ENCODE measurements around the gene ZSWIM4.

The ZSWIM4 gene

GRCh38 chr19:13808856-13809255 lies 13.6 kb downstream of the ZSWIM4 start:
- DNase-seq (ENCODE audit: low read depth in 2 of 2) = no peak

GRCh38 chr19:13812544-13812943 lies 17.3 kb downstream of the ZSWIM4 start:
- no peak for DNase-seq (ENCODE audit: low read depth in 2 of 2)

DNA sequence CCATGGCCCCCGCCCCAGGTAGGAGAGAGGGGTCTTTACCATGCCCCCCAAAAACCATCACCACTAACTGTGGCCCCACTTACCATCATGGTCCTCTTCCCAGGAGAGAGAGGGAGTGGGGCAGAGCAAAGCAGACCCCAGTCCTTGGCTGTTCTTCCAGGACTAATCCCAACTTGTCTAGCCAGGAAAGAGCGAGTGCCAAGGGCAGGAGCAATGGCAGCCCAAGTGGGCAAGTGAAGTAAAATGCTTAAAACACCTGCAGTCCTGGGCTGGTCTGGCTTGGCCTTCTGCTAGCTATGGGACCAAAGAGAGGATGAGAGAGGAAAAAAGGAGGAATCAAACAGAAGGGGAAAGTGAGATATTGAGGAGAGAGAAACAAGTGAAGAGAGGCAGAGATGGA lies 17.9 kb downstream of the ZSWIM4 start:
- DNase-seq (ENCODE audit: low read depth in 2 of 2) = no peak

- DNase-seq (ENCODE audit: low read depth in 2 of 2) = no peak
Measured at GRCh38 chr19:13814550-13814949, 19.3 kb downstream of the ZSWIM4 start.

- DNase-seq (ENCODE audit: low read depth in 2 of 2) = no peak
Measured at GRCh38 chr19:13817018-13817614, 21.9 kb downstream of the ZSWIM4 start.

GRCh38 chr19:13817615-13818371 lies 22.6 kb downstream of the ZSWIM4 start:
- no peak for DNase-seq (ENCODE audit: low read depth in 2 of 2)

DNA sequence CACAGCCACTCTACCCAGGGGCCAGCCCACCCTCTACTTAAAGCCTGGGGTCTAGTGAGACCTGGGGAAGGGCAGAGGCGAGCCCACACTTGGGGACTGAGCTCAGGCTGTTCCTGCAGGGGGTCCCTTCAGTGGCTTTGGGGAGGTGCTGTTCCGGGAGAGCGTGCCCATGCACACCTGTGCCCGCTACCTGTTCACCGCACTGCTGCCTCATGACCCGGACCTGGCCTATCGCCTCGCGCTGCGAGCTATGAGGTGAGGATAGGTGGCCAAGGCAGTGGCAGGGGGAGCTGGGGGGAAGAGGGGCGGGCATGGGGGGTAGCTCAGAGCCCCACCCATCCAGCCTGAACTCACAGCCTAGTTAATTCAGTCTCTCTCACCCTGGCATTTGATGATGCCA lies 24.0 kb downstream of the ZSWIM4 start:
- no peak for DNase-seq (ENCODE audit: low read depth in 2 of 2)

GRCh38 chr19:13821292-13821691 lies 26.0 kb downstream of the ZSWIM4 start:
- no peak for DNase-seq (ENCODE audit: low read depth in 2 of 2)

DNA sequence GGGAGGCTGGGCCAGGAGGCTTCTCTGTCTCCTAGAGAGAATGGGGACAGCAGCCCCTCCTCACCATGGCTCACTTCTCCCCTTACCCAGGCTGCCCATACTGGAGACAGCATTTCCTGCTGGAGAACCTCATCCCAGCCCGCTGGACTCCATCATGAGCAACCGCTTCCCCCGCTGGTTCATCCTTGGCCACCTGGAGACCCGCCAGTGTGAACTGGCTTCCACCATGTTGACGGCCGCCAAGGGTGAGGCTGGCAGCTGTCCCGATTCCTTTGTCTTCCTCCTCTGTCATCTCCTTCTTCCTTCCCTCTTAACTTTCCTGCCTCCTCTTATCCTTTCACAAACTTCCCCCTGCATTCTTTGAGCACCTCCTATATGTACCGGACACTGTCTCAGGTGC lies 28.0 kb downstream of the ZSWIM4 start:
- no peak for DNase-seq (ENCODE audit: low read depth in 2 of 2)

GRCh38 chr19:13823901-13824300 lies 28.7 kb downstream of the ZSWIM4 start:
- DNase-seq (ENCODE audit: low read depth in 2 of 2) = no peak

DNA sequence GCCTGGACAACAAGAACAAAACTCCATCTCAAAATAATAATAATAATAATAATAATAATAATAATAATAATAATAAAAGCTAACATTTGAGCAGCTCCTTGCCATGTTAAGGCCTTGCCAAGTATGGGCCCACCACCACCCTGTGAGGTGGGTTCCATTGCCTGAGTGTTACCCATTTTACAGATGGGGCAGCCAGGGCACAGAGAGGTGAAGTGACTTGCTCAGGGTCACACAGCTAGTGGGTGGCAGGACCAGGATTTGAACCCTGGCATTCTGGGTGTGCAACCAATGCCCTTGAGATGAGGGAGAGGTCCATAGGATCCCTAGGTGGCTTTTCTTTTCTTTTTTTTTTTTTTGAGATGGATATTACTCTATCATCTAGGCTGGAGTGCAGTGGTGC lies 29.5 kb downstream of the ZSWIM4 start:
- DNase-seq (ENCODE audit: low read depth in 2 of 2) = no peak

GRCh38 chr19:13825489-13826441 lies 30.5 kb downstream of the ZSWIM4 start:
- DNase-seq (ENCODE audit: low read depth in 2 of 2) = no peak

- no peak for DNase-seq (ENCODE audit: low read depth in 2 of 2)
Measured at GRCh38 chr19:13826652-13827235, 31.5 kb downstream of the ZSWIM4 start.

DNA sequence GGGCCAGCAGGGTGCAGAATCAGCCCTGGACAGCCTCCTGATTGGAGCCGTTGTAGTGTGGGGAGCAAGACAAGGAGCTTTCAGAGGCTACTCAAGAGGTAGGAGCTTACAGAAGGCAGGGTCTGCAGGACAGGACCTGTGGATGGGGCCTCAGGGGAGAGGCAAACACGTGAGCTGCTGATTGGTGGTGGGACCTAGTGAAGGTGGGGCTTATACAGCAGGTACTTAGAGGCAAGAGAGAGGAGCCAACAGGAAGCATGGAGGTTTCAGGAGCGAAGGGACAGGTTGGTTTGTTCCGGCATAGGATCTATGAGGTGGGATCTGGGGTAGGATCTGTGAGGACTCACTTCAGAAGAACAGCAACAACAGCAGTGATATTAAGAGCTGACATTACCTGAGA lies 32.4 kb downstream of the ZSWIM4 start:
- no peak for DNase-seq (ENCODE audit: low read depth in 2 of 2)

DNA sequence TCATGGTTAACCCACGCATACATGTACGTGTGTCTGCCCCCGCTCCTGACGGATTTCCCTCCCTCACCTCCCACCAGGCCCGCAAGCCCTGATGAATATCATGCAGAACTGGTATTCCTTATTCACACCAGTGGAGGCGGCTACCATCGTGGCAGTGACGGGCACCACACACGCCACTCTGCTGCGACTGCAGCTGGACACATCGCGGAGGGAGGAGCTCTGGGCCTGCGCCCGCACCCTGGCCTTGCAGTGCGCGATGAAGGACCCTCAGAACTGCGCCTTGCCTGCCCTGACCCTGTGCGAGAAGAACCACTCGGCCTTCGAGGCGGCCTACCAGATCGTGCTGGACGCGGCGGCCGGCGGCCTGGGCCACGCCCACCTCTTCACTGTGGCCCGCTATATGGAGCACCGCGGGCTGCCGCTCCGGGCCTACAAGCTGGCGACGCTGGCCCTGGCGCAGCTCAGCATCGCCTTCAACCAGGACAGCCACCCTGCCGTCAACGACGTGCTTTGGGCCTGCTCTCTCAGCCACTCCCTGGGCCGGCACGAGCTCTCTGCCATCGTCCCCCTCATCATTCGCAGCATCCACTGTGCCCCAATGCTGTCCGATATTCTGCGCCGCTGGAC lies 35.0 kb downstream of the ZSWIM4 start:
- no peak for DNase-seq (ENCODE audit: low read depth in 2 of 2)

DNA sequence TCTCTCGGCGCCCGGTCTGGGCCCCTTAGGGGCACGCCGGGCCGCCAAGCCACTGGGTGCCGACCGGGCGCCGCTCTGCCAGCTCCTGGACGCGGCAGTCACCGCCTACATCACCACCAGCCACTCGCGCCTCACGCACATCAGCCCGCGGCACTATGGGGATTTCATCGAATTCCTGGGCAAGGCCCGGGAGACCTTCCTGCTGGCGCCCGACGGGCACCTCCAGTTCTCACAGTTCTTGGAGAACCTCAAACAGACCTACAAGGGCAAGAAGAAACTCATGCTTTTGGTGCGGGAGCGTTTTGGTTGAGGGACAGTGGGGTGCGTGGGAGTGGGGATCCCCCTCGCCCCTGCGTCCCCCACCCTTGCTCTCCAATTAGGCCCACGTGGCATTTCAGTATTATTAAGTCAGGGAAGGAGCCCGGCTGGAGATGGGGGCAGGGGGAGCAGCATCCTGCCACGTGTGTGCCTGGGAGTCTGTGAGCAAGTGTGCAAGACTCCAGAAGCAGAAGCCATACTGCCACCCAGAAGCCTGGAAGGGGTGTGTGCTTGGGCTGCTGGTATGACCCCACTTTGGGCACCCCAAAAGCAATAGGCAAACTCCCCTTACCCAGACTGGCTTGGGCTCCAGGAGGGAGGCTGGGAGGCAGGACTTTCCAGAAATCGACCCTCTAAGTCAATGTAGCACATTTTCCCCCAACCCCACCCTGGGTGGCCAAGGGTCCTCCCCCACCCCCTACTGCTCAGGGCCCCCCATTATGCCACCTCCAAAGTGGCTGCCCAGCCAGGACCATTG lies 35.7 kb downstream of the ZSWIM4 start:
- no peak for DNase-seq (ENCODE audit: low read depth in 2 of 2)

DNA sequence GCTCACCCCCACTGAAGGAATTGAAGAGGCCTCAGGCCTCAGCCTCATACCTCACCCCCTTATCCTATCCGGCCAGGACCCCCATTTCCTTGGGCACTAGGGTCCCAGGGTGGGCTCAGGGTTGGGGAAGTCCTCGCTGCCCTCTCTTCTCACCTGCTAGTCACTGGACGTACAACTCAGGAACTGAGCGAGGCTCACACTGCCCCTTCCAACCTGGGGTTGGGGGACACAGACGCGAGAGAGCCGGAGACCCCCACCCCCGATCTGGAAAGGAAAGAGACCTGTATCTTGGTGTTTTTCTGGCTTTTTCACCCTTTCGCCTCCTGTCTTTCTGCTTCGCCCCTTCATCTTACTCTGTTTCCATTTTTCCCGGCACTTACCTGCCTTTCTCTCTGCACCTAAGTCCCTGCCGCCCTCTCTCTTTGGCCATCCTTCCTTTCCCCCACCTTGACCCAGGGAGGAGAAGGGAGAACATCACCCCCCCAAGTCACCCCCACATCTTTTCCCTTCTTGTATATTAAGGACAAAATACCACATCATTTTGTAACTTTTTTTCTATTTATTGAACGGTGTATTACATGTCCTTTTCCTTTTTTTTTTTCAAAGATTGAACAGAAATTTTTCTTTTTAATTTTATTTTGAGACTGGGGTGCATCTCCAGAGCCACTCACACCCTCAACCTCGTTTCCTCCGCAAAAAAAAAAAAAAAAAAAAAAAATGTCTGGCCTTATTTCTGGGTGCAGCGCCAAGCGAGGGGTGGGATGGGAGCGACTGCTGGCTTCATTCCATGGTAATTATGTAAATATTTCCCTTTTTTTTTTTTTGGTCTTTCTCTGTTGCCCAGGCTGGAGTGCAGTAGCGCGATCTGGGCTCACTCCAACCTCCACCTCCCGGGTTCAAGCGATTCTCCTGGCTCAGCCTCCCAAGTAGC lies 36.6 kb downstream of the ZSWIM4 start:
- no peak for DNase-seq (ENCODE audit: low read depth in 2 of 2)

- DNase-seq (ENCODE audit: low read depth in 2 of 2) = peak; percentile 81 to 89
Measured at GRCh38 chr19:13833330-13834243, 38.3 kb downstream of the ZSWIM4 start.
